ENCODE data around the gene LMNTD2.

GRCh38 chr11:534396-535209, 25.9 kb downstream of the LMNTD2 start:
- TF ChIP-seq POLR2A (IDR thresholded peaks at IDR 0.05) = no peak
- TF ChIP-seq CTCF (IDR thresholded peaks at IDR 0.05 in 8 of 11, conservative IDR thresholded peaks at IDR 0.05 in 3 of 11) = no peak

All from spleen (tissue), 7 donors.